Measurements from ENCODE around the gene SPARCL1.
"Not testable (repeated sequence)": the region's sequence is repeated elsewhere in the genome, so short reads cannot be mapped to it uniquely, and the experiment has no call there.

SPARCL1 gene

GRCh38 chr4:87442889-87443288 lies 86.3 kb downstream of the SPARCL1 start:
- no peak for DNase-seq (ENCODE audit: low spot score)

GRCh38 chr4:87433342-87433741 lies 95.8 kb downstream of the SPARCL1 start:
- DNase-seq (ENCODE audit: low spot score): no peak

- DNase-seq (ENCODE audit: low spot score): no peak
These were observed 99.1 kb downstream of the SPARCL1 start for GRCh38 chr4:87430038-87430437.

- no peak for DNase-seq (ENCODE audit: low spot score)
These were observed 100.2 kb downstream of the SPARCL1 start for GRCh38 chr4:87428979-87429378.

GRCh38 chr4:87427518-87427868 lies 101.7 kb downstream of the SPARCL1 start:
- no peak for DNase-seq (ENCODE audit: low spot score)

GRCh38 chr4:87426865-87427517 lies 102.2 kb downstream of the SPARCL1 start:
- DNase-seq (ENCODE audit: low spot score): no peak

GRCh38 chr4:87425711-87426110 lies 103.5 kb downstream of the SPARCL1 start:
- DNase-seq (ENCODE audit: low spot score): no peak

GRCh38 chr4:87424099-87424543 lies 105.1 kb downstream of the SPARCL1 start:
- DNase-seq (ENCODE audit: low spot score): not testable (repeated sequence)

Measured in AG08396 (cell line).